WERI-Rb-1 (cell line): ENCODE measurements around the gene ZBTB20.

ENCODE experiments used
- DNase-seq: peaks from one replicate; pipeline ENCODE4 v3.0.0-alpha.2; 2020
- H3K27ac ChIP-seq: fragments of 250-450 bp; sonication (Bioruptor Pico); 2 replicates; pipeline ENCODE4 v1.5.1; 2020; ENCODE audit warnings: mild to moderate bottlenecking, moderate library complexity
- H3K27me3 ChIP-seq: fragments of 250-450 bp; sonication (Bioruptor Pico); 2 replicates; pipeline ENCODE4 v1.5.1; 2021; ENCODE audit warnings: mild to moderate bottlenecking, low read depth, moderate library complexity; ENCODE audit not compliant: insufficient read depth, severe bottlenecking
- H3K36me3 ChIP-seq: fragments of 250-450 bp; sonication (Bioruptor Pico); 2 replicates; pipeline ENCODE4 v1.5.1; 2020; ENCODE audit warnings: mild to moderate bottlenecking, moderate library complexity
- H3K4me3 ChIP-seq: 2 replicates; pipeline ENCODE4 v1.5.1; 2011; ENCODE audit warnings: low read depth, mild to moderate bottlenecking, control low read depth, low read length
- H3K9me3 ChIP-seq: fragments of 250-450 bp; sonication (Bioruptor Pico); 2 replicates; pipeline ENCODE4 v1.5.1; 2021; ENCODE audit warnings: mild to moderate bottlenecking, moderate library complexity; ENCODE audit not compliant: severe bottlenecking
- TF ChIP-seq, protein P1 (sequence below): IDR thresholded peaks from 2 replicates; pipeline ENCODE4 v1.5.1; 2011; ENCODE audit warnings: low read depth, mild to moderate bottlenecking, control low read depth, inconsistent platforms, low read length

Gene ZBTB20

DNA sequence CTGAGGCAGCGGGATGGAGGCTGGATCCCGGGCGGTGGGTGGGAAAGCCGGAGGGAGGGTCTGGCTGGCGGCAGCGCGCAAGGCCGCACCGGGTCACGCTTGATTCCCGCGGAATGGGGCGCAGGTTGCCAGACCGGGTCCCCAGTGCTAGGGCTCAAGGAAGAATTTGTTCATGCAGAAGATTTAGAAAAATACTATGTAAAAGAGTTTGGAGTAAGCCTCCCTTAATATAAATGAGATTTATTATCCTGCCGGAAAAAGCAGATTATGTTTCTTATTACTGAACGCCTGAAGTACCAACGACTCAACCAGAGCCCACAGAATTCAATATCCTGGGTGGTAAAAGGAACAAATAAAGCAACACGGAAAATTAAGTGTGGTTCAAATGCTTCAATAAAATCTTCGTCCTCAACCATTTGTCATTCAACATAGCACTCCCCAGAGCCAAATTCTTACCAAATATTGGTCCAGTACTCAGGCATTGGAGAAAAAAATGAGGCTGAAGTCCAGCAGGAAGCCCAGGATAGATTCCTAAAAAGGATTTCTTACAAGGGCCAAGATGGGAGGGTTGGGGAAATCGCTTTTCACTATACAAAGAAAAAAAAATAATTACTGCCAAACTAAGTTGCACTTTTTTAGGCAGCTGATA, 1.2 kb upstream of the ZBTB20 start:
- H3K27ac ChIP-seq = peak overlapping the region; percentile 80
- no peak for DNase-seq

DNA sequence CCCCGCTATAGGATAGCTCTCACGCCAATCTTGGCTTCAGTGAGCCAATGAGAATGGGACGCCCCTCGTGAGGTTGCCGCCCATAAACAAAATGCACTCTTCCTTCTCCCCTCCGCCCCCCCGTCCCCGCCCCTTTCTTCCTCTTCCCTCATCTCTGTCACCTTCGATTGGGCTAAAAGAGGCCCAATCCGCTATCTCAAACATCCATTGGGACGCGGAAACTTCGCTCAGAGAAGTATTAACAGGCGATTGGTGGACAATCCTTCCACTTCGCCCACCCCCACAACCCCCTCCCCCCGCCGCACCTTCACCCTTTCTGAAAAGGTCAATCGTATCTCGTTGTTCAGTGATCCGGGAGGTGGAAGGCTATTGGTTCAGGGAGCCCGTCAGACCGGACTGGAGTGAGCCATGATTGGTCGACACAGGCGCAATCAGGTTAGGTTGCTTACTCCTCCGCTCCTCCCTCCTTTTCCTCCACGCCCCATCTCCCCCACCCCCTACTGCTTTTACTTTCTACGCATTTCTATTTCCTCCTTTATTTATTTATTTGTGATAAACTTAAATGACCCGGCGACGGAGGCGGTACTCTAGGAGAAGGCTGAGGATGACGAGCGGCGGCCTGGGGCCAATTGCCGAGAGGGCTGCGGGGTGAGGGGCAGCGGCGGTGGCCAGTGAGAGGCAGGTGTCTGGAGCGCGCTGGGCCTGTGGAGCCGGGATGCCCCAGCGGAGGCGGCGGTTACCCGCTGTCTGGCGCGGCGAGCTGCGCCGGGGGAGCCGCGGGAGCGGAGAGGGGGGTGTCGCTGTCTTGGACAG, 447 bp upstream of the ZBTB20 start:
- H3K27me3 ChIP-seq = no peaks in the 10 kb centered on the region
- peak overlapping the region; percentile 93 for H3K4me3 ChIP-seq
- H3K36me3 ChIP-seq = peaks cover 3% of the 10 kb centered on the region; the same call in 1 of the 2 replicates
- peak; percentile 98 for DNase-seq
- H3K27ac ChIP-seq = peak overlapping the region; percentile 80
- TF ChIP-seq, protein P1, sequence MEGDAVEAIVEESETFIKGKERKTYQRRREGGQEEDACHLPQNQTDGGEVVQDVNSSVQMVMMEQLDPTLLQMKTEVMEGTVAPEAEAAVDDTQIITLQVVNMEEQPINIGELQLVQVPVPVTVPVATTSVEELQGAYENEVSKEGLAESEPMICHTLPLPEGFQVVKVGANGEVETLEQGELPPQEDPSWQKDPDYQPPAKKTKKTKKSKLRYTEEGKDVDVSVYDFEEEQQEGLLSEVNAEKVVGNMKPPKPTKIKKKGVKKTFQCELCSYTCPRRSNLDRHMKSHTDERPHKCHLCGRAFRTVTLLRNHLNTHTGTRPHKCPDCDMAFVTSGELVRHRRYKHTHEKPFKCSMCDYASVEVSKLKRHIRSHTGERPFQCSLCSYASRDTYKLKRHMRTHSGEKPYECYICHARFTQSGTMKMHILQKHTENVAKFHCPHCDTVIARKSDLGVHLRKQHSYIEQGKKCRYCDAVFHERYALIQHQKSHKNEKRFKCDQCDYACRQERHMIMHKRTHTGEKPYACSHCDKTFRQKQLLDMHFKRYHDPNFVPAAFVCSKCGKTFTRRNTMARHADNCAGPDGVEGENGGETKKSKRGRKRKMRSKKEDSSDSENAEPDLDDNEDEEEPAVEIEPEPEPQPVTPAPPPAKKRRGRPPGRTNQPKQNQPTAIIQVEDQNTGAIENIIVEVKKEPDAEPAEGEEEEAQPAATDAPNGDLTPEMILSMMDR = no peak
- no peaks in the 10 kb centered on the region for H3K9me3 ChIP-seq

More for the DNA sequence above, 1.2 kb upstream of the ZBTB20 start:
- Histone ChIP-seq H3K27me3 (no peaks in the 10 kb centered on the region), H3K4me3 (peak overlapping the region; percentile 93), H3K9me3 (no peaks in the 10 kb centered on the region), H3K36me3 (peaks cover 3% of the 10 kb centered on the region; the same call in 1 of the 2 replicates)
- TF ChIP-seq, protein P1 = no peak

DNA sequence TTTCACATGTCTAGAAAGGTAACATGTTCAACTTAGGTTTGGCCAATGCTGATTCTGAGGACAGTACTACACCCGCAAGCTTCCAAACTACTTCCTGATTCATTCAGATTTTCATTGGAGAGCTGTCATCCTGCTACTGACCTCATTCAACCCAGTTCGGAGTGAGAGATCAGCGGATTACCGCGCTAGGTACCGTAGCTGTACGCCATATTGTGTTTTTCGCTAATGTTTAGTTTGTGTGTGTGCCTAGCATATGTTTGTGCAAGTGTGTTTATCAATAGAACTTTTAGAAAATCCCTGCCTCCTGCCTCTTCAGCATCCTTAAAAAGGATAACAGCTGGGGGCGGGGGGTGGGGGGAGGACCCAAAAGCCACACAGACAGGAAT, 1.1 kb downstream of the ZBTB20 start:
- no peaks in the 10 kb centered on the region for H3K9me3 ChIP-seq
- H3K4me3 ChIP-seq = peak overlapping the region; percentile 93
- H3K27ac ChIP-seq = peak overlapping the region; percentile 97
- TF ChIP-seq, protein P1 = no peak
- peaks cover 3% of the 10 kb centered on the region; the same call in 1 of the 2 replicates for H3K36me3 ChIP-seq
- peak; percentile 67 for DNase-seq
- no peaks in the 10 kb centered on the region for H3K27me3 ChIP-seq

DNA sequence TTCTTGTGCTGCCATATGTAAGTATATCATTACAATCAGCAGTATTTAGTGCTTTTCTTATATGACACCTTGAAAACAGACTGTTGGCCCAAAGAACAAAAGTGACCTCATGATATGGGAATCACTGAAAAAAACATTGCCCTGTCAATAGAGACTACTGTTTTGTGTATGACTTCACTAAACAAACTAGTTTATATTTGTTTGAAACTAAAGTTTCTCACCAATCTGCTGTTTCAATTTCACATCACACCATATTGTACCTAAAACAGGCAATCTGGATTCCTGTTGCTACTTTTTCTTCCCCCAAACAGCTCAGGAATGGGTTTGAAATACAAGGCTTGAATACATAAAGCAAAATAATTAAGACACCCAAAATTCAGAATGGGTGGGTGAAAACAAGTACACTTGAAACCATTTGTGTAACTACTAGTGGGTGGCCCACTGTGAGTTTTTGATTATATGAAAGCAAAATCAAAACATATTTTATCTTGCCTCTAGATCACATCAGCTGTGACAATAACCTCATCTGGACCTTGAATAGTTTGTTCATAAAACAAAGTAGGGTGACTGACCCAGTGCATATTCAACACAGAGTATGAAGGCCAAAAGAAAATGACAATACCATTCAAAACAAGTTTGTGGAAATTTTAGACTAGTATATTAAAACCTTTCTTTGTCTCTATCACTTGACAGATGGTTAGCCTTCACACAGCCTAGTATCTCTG, 5.9 kb downstream of the ZBTB20 start:
- TF ChIP-seq, protein P1 = no peak
- Histone ChIP-seq H3K9me3 (no peaks in the 10 kb centered on the region), H3K4me3 (no peak overlapping the region), H3K27ac (no peak overlapping the region), H3K36me3 (no peaks in the 10 kb centered on the region), H3K27me3 (no peaks in the 10 kb centered on the region)
- DNase-seq = no peak

DNA sequence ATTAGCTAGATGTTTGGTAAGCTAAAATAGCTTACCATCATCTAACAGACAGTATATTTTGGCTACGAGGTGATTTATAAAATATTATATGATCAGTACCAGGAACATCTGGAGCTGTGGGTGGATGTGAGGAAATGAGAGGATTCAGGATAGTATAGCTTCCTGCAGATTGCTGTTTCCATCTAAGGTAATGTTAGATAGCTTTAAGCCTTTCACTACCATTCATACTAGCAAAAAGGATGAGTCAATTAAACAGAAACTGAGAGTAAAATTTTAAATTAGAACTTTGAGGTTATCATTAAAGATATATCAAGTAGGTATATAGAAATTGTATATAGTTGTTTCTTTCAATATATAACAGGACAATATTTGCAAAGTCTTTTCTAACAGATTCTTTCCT, 8.0 kb downstream of the ZBTB20 start:
- DNase-seq = no peak
- H3K27me3 ChIP-seq = no peaks in the 10 kb centered on the region
- no peaks in the 10 kb centered on the region for H3K36me3 ChIP-seq
- H3K4me3 ChIP-seq = no peak overlapping the region
- H3K9me3 ChIP-seq = no peaks in the 10 kb centered on the region
- TF ChIP-seq, protein P1 = no peak
- no peak overlapping the region for H3K27ac ChIP-seq
